Activated gamma-delta T cell treated with Interleukin-2 at 50 U/mL for 16 hours (primary cell): ENCODE data around the gene ERVFRD-1.

Experiments used
- DNase-seq: peaks from one replicate; pipeline ENCODE4 v3.0.0-alpha.2; 2020

The ERVFRD-1 gene

GRCh38 chr6:11110921-11111768, at the start of gene ERVFRD-1:
TSS of gene ERVFRD-1 (minus strand) at chr6:11111725. CDS start at chr6:11105310, 6,415 bp downstream.
- DNase-seq = no peak

- no peak for DNase-seq
Observed at GRCh38 chr6:11160199-11160598, 48.7 kb upstream of the ERVFRD-1 start.

GRCh38 chr6:11155589-11155988, 44.1 kb upstream of the ERVFRD-1 start:
- DNase-seq = no peak

- no peak for DNase-seq
Observed at GRCh38 chr6:11153447-11153846, 41.9 kb upstream of the ERVFRD-1 start.

GRCh38 chr6:11152581-11152980, 41.1 kb upstream of the ERVFRD-1 start:
- DNase-seq = no peak

GRCh38 chr6:11151488-11151887, 40.0 kb upstream of the ERVFRD-1 start:
- DNase-seq = no peak

- DNase-seq = no peak
Observed at GRCh38 chr6:11149551-11149950, 38.0 kb upstream of the ERVFRD-1 start.

GRCh38 chr6:11146117-11146826, 34.7 kb upstream of the ERVFRD-1 start:
- DNase-seq = no peak

- peak; percentile 73 for DNase-seq
Observed at GRCh38 chr6:11144393-11144851, 32.9 kb upstream of the ERVFRD-1 start.

GRCh38 chr6:11143394-11144371, 32.2 kb upstream of the ERVFRD-1 start:
- no peak for DNase-seq

GRCh38 chr6:11142296-11143027, 30.9 kb upstream of the ERVFRD-1 start:
- DNase-seq = no peak

- DNase-seq = no peak
Observed at GRCh38 chr6:11141295-11141694, 29.8 kb upstream of the ERVFRD-1 start.

GRCh38 chr6:11140056-11140455, 28.5 kb upstream of the ERVFRD-1 start:
- no peak for DNase-seq

- DNase-seq = no peak
Observed at GRCh38 chr6:11139051-11139960, 27.8 kb upstream of the ERVFRD-1 start.

GRCh38 chr6:11136809-11137208, 25.3 kb upstream of the ERVFRD-1 start:
- DNase-seq = no peak

- no peak for DNase-seq
Observed at GRCh38 chr6:11133281-11133680, 21.8 kb upstream of the ERVFRD-1 start.

GRCh38 chr6:11132194-11132888, 20.8 kb upstream of the ERVFRD-1 start:
- DNase-seq = no peak

- no peak for DNase-seq
Observed at GRCh38 chr6:11130605-11131004, 19.1 kb upstream of the ERVFRD-1 start.

- DNase-seq = no peak
Observed at GRCh38 chr6:11129908-11130565, 18.5 kb upstream of the ERVFRD-1 start.

- no peak for DNase-seq
Observed at GRCh38 chr6:11128608-11129007, 17.1 kb upstream of the ERVFRD-1 start.
